ENCODE results near the gene IFNA13. TPM values are rescaled to one million over a fixed set of nuclear protein-coding genes. Genes with fewer than 3 reads are reported as not detected.

IFNA13 gene
- total and polyA plus RNA-seq, 2 of the 13 experiments (the other 11 are each of a cell fraction or from before 2014, with no cell fraction given): not detected

DNA sequence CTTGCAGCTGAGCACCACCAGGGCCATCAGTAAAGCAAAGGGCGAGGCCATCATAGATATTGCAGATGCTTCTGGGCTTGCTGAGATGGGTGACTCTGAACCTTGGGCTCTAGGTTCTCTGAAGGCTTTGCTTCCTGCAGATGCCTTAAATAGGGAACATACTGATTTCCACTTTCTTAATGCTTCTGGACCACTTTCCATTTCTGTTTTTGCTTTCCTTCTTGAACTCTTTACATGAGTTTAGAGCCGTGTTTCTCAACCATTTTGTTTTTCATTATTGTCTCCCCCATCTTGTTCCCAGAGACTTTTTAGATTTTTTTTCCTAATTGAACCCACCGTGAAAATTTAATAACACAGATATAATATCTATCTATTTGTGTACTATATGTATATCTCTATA is at the start of gene IFNA13 (continued):
- TF ChIP-seq, protein P1, sequence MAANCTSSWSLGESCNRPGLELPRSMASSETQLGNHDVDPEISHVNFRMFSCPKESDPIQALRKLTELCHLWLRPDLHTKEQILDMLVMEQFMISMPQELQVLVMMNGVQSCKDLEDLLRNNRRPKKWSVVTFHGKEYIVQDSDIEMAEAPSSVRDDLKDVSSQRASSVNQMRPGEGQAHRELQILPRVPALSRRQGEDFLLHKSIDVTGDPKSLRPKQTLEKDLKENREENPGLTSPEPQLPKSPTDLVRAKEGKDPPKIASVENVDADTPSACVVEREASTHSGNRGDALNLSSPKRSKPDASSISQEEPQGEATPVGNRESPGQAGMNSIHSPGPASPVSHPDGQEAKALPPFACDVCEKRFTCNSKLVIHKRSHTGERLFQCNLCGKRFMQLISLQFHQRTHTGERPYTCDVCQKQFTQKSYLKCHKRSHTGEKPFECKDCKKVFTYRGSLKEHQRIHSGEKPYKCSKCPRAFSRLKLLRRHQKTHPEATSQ (CRISPR knock-in tag; IDR thresholded peaks at IDR 0.05; ENCODE audit: borderline replicate concordance): no peak
- no peak for TF ChIP-seq ZNF543 (CRISPR knock-in tag; IDR thresholded peaks at IDR 0.05)
- TF ChIP-seq, protein P2, sequence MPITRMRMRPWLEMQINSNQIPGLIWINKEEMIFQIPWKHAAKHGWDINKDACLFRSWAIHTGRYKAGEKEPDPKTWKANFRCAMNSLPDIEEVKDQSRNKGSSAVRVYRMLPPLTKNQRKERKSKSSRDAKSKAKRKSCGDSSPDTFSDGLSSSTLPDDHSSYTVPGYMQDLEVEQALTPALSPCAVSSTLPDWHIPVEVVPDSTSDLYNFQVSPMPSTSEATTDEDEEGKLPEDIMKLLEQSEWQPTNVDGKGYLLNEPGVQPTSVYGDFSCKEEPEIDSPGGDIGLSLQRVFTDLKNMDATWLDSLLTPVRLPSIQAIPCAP (CRISPR knock-in tag; IDR thresholded peaks at IDR 0.05; ENCODE audit: low read depth): no peak
- TF ChIP-seq KAT8 (CRISPR knock-in tag; IDR thresholded peaks at IDR 0.05): no peak
- TF ChIP-seq, protein P3, sequence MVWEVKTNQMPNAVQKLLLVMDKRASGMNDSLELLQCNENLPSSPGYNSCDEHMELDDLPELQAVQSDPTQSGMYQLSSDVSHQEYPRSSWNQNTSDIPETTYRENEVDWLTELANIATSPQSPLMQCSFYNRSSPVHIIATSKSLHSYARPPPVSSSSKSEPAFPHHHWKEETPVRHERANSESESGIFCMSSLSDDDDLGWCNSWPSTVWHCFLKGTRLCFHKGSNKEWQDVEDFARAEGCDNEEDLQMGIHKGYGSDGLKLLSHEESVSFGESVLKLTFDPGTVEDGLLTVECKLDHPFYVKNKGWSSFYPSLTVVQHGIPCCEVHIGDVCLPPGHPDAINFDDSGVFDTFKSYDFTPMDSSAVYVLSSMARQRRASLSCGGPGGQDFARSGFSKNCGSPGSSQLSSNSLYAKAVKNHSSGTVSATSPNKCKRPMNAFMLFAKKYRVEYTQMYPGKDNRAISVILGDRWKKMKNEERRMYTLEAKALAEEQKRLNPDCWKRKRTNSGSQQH (CRISPR knock-in tag; IDR thresholded peaks at IDR 0.05; ENCODE audit: low read depth): no peak
- TF ChIP-seq GATA4 (IDR thresholded peaks at IDR 0.05; ENCODE audit: borderline replicate concordance, low read depth): no peak
- TF ChIP-seq, protein P4, sequence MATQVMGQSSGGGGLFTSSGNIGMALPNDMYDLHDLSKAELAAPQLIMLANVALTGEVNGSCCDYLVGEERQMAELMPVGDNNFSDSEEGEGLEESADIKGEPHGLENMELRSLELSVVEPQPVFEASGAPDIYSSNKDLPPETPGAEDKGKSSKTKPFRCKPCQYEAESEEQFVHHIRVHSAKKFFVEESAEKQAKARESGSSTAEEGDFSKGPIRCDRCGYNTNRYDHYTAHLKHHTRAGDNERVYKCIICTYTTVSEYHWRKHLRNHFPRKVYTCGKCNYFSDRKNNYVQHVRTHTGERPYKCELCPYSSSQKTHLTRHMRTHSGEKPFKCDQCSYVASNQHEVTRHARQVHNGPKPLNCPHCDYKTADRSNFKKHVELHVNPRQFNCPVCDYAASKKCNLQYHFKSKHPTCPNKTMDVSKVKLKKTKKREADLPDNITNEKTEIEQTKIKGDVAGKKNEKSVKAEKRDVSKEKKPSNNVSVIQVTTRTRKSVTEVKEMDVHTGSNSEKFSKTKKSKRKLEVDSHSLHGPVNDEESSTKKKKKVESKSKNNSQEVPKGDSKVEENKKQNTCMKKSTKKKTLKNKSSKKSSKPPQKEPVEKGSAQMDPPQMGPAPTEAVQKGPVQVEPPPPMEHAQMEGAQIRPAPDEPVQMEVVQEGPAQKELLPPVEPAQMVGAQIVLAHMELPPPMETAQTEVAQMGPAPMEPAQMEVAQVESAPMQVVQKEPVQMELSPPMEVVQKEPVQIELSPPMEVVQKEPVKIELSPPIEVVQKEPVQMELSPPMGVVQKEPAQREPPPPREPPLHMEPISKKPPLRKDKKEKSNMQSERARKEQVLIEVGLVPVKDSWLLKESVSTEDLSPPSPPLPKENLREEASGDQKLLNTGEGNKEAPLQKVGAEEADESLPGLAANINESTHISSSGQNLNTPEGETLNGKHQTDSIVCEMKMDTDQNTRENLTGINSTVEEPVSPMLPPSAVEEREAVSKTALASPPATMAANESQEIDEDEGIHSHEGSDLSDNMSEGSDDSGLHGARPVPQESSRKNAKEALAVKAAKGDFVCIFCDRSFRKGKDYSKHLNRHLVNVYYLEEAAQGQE (IDR thresholded peaks at IDR 0.05; ENCODE audit: borderline replicate concordance in 1 of 2, low read depth in 1 of 2, low read length in 2 of 2): no peak
- TF ChIP-seq ZSCAN22 (CRISPR knock-in tag; IDR thresholded peaks at IDR 0.05): no peak
